OCI-M2 (cell line): Measurements from ENCODE around the gene UQCC2.

Source experiments
- DNase-seq: peaks from one replicate; lab custom pipeline; 2025; ENCODE audit not compliant: unreplicated experiment; lab: John Stamatoyannopoulos, UW

The UQCC2 gene

DNA sequence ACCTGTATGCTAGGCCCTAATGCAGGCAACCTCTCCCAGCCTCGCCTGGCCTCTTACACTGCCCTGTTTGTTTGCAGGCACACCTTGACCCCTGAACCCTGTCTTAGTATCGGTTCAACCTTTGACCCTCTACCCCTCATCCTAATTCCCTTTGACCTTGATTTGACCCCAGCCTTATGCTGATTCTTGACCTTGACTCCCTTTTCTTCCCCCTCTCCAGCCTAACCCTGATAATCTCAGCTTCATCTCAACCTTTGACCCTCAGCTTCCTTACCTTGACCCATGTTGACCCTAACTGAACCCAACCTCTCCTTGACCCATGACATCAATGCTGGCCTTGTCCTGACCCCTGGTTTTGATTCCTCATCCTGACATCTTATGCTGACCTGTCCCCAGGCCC is 33.8 kb downstream of the UQCC2 start:
- no peak for DNase-seq

DNA sequence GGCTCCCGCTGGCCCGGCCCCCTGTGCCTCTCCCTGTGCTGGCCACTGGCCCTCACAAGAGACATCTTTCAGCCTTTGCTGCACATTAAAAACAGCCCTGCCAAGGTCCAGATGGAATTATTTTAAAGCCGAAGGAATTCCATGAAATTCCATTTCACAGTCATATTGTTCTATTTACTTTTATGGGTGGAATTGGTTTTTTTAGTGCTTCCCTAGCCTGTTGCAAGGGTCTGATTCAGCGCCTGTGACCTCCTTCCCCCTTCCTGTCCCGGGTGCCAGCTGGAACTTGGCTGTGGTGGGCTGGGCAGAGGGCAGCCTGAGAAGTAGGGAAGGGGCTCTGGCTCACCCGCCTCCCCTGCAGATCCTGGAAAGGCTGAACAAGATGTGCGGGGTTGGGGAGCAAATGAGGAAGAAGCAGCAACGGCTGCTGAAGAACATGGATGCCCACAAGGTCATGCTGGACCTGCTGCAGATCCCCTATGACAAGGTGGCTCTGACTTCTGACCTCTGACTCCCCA is 34.3 kb downstream of the UQCC2 start:
- no peak for DNase-seq

DNA sequence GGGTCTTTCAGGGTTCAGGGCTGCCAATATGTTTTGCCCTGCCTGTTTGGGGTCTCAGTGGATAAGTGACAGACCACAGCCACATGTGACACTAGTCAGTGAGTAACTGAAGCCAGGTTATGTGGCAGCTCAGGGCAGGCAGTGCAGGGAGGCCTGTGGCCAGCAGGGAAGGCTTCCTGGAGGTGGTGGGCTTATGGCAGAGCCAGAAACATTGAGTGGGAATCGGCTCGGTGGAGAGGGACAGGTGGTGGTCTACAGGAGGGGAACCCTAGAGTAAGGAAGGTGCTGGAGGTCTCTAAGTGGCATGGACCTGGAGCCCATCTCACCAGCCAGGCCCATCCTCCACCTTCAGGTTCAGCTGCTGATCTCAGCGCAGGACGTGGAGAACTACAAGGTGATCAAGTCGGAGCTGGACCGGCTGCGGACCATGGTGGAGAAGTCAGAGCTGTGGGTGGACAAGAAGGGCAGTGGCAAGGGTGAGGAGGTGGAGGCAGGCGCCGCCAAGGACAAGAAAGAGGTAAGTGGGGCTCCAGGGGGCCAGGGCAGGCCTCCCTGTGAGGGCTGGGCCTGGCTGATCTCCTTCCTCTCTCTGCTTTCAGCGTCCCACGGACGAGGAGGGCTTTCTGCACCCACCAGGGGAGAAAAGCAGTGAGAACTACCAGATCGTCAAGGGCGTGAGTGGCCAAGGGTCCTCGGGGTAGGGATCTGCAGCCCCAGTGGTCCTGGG is 34.9 kb downstream of the UQCC2 start:
- no peak for DNase-seq

DNA sequence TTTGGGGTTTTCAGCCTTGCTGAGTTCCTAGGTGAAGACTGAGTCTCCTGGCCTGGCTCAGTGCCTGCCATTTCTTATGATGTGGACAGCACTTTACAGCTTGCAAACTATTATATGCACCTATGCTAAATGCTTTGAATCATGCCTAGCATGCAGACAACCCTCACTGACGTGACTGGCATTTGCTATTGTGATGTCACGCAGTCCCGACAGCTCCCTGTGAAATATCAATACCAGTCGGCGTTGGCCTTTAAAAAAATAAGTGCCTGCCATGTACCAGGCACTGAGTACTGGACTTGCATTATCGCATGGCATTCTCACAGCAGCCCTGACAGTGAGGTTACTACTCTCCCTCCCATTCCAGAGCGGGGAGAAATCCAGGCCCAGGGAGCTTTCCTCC is 35.5 kb downstream of the UQCC2 start:
- no peak for DNase-seq

DNA sequence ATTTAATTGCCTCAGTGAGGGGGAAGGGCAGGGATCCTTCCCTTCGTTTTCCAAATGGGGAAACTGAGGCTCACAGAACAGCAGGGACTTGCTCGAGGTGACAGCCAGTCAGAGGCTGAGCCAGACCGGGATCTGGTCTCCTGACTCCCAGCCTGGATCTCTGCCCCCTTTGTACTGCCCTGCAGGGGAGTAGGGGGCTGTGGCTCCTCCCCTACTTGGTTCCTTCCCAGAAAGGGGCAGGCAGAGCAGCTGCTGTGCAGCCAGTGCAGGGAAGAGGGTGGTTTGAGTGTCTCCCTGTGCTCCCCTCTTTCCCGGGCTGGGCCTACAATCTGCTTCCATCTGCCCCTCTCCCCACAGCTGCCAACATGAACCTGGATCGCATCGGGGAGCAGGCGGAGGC is 37.6 kb downstream of the UQCC2 start:
- DNase-seq = no peak

DNA sequence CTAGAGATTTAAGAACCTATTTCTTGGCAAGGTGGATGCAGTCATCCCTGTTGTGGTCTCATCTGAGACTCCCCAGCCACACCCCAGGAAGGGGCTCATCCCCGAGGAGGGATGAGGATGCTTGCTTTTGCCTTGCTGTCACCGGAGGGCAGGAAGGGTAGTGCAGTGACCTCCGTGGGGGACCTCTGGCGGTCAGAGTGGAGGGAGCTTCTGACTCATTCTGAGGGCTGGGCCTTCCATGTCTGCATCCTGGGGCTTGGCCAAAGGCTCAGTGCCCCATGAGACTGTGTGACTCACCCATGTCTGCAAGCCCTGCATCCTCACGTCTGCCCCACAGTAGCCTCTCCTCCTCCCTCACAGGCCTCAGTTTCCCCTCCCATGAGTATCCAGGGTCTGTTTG is 38.7 kb downstream of the UQCC2 start:
- no peak for DNase-seq

DNA sequence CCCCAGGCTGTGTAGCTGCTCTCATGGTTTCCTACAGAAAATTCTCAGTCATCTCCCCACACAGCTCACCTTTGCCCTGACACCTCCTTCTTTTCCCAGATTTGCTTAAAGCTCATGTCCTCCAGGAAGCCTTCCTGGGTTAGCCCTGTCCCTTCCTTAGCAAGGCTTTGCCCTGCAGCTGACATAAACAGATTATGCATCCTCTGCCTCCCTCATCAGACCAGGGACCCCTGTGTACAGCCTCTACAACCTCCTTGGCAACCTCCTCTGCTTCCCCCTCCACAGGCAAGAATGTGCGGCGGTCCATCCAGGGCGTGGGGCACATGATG is 39.8 kb downstream of the UQCC2 start:
- DNase-seq = no peak

DNA sequence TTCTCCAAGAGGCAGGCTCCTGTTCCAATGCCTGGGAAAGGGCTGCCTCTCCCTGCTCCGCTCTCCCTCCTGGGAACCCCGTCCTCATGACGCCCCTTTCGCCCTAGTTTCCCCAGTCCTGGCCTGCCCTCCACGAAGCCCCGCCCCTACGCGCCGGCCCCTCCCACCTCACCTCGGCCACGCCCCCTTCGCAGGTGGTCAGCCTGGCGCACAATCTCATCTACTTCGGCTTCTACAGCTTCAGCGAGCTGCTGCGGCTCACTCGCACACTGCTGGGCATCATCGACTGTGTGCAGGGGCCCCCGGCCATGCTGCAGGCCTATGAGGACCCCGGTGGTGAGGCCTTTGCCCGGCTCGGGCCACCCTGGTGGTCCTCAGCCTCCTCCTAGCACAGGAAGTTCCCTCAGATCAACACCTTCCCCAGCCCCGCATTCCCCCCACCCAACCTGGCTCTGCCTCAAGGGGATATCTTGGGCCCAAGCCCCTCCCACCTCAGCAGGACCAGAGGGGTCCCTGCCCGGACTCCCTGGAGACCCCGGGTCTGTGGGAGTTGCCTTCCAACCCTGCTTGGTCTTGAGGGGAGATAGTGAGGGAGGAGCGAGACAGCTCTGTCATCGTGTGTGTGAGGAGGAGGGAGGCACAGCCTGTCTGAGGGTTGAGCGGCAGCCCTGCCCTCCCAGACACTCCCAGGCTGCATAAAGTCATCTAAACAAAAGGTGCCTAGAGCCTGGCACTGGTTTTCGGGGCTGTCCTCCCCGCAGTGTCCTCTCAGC is 40.3 kb downstream of the UQCC2 start:
- no peak for DNase-seq

DNA sequence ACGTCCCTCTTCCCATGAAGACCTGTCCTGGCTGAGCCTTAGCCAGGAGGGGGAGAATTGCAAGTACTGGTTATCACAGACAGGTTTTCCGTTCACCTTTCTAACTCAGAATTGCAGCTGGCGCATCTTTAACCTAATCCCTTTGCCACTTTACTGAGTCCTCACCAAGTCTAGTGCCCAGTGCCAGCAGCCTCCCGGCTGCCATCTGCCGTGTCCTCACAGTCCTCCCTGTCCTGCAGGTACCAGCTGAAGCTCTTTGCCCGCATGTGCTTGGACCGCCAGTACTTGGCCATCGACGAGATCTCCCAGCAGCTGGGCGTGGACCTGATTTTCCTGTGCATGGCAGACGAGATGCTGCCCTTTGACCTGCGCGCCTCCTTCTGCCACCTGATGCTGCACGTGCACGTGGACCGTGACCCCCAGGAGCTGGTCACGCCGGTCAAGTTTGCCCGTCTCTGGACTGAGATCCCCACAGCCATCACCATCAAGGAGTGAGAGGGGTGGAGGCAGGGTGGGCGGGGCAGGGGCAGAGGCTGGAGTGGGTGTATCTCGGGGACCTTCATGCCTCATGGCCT is 41.3 kb downstream of the UQCC2 start:
- no peak for DNase-seq

DNA sequence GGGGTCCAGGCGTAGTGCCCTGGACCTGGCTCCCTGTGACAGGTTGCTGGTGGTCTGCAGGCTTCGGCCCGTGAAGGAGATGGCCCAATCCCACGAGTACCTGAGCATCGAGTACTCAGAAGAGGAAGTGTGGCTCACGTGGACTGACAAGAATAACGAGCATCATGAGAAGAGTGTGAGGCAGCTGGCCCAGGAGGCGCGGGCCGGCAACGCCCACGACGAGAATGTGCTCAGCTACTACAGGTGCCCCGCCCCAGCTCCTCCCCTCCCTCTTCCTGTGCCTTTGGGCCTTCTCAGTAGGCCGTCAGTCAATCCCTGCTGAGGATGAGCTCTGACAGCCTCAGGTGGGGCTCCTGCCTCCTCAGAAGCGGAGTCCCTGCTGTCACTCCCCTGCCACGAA is 42.6 kb downstream of the UQCC2 start:
- DNase-seq = no peak

DNA sequence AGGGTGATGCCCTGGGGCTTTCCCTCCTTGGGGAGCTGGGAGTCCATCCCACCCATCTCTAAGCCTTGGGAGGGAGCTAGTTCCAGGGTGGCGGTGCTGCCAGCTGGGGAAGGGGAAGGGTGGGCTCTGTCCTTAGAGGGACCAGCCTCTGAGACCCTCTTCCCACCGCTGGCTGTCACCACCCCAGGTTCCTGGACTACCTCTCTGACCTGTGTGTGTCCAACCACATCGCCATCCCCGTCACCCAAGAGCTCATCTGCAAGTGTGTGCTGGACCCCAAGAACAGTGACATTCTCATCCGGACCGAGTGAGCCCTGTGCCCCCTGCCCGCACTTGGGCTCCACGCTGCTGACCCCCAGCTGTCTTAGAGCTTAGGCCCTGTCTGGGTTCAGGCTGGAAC is 43.2 kb downstream of the UQCC2 start:
- no peak for DNase-seq

DNA sequence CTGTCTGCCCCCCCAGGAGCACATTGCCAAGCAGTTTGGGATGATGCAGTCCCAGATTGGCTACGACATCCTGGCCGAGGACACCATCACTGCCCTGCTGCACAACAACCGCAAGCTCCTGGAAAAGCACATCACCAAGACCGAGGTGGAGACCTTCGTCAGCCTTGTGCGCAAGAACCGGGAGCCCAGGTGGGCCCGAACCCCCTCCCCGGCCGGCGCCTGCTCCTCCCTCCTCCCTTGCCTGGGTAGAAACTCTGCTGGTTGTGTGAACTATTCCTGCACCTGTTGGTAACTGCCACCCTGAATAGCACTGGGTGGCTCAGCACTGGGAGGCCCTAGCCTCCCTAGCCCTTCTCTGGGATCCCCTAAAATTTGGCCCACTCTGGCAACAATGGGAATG is 43.7 kb downstream of the UQCC2 start:
- DNase-seq = no peak

DNA sequence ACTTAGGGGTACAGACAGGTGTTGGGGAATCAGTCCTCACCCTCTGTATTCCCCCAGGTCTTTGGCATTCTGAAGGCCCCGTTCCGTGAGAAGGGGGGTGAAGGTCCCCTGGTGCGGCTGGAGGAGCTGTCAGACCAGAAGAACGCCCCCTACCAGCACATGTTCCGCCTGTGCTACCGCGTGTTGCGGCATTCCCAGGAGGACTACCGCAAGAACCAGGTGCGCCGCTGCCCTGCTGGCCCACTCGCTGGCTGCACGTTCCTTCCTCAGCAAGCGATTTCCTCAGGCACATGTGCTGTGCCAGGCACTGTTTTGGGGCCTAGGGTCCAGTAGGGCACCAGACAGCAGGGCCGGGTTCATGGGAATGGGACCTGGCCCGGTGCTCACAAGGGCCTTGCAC is 44.4 kb downstream of the UQCC2 start:
- DNase-seq = no peak

DNA sequence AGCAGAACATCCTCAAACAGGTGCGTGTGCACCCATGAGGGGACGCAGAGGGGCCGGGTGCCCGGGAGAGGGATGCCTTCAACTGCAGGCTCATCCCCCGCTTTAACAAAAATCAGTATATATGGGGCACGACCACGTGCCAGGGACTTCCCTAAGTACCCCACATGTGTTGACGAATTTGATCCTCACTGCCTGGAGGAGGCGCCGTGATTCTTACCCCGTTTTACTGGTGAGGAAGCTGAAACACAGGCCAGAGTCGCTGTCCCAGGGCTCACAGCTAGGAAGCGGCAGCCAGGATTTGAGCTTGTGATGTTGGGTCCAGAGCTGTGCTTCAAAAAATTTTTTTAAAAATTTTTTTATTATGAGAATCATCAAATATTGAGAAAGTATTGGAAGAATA is 45.5 kb downstream of the UQCC2 start:
- no peak for DNase-seq

DNA sequence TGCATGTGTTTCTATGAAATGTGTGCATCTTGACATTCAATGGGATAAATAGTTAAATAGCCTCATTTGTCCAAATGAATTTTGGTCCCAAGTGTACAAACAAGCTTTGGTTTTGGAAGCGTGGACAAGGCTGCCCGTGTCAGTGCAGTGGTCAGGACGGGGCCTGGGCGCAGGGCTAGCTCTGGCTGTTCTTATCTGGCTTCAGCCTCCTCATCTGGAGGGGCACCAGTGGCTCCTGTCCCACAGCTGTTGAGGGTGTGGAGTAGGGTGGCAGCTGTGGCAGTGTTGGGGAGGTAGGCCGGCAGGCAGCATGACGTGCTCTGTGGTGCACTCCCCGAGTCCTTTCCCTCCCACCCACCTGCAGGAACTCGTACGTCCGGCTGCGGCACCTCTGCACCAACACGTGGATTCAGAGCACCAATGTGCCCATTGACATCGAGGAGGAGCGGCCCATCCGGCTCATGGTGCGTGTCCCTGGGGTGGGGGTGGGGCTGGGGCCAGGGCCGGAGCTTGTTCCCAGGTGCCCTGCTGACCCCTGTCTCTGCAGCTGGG is 46.9 kb downstream of the UQCC2 start:
- DNase-seq = no peak

DNA sequence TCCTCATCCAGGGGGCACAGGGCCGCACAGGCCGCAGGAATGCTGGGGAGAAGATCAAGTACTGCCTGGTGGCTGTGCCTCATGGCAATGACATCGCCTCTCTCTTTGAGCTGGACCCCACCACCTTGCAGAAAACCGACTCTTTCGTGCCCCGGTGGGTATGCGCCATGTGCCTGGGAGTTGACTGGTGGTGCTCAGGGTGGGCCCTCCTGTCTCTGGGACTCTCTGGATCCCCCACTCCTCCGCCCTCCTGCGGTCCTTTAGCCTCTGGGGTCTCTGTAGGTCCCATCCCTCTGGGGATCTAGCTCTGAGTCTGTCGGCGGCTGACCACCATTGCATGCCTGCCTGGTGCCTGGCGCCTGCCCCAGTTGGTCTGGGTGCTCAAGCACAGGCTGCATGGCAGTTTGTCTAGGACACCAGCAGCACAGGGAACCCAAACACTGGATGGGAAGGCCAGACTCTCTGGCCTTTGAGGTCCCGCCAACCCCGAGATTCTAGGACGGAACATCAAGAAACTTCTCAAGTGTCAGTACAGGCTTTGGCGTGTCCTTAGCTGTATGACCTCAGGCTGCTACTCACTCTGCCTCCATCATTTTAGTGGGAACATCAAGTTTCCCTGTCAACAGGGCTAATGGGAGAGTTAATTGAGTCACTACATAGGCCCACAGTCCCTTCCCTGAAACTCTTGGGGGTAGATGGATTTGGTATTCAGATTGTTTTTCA is 47.6 kb downstream of the UQCC2 start:
- DNase-seq = no peak

DNA sequence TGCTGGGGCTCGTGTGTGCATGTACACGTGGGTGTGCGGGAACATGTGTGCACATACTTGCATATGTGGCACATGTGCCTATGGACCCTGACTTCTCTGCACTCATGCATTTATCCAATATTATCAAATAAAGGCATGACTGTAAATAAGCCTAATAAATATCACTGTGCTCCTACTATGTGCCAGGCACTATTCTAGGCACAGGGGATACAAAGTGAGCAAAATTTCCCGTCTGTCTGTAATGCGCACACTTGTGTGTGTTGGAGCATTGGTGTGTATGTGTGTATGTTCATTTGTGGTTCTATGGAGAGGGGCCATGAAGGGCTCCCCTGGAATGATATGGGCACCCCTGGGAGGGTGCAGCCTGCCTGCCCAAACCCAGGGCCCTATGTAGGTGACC is 48.5 kb downstream of the UQCC2 start:
- DNase-seq = no peak

DNA sequence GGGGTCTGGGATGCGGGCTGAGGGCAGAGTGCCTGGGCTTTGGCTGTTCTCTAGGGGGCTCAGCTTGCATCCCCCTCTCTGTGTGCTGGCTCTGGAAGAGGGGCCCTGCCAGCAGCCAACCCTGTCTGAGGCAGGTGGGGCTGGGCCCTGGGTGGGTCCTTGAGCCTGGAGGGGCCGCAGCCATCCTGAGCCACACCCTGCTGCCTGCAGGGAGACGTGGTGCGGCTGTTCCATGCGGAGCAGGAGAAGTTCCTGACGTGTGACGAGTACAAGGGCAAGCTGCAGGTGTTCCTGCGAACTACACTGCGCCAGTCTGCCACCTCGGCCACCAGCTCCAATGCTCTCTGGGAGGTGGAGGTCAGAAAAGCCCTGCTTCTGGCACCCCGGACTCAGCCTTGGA is 49.2 kb downstream of the UQCC2 start:
- no peak for DNase-seq

DNA sequence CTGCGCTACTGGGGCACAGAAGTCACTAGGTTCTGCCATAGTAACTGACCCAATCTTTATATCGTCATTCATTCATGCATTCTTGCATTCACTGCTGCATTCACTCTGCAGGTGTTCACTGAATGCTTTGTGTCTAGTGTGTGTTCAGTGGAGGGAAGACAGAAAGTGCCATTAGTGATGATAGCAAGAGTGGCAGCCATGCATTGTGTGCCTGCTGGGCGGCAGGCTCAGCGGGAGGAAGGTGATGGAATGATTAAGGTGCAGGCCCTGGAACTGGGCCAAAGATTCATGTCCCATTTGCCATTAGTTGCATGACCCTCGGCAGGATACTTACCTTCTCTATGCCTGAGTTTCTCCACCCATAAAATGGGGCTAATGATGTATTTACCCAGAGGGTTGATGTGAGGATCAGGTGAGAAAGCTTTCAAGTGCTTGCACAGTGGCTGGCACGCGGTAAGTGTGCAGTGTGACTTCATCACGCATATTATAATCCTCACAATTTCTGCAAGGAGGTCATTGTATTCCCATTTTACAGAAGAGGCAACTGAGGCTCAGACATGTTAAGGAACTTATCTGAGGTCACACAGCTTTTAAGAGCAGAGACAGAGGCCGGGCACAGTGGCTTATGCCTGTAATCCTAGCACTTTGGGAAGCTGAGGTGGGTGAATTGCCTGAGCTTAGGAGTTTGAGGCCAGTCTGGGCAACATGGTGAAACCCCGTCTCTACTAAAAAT is 50.2 kb downstream of the UQCC2 start:
- DNase-seq = no peak

DNA sequence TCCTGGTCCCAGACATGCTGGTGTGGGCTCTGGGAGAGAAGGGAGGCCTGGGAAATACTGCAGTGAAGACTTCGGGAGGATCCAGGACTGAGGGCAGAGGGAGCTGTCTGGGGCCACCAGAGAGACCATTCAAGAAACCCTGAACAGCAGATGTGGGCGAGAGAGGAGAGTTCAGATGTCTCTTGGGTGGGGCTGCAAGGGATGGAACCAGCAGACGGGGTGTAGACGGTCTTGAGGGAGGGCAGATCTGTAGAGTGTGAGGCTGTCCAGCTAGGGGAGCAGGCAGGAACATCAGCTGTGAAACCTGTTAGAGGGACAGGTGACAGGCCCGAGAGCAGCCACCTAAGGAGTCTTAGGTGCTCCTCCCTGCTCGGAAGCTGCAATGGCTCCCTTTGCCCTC is 51.5 kb downstream of the UQCC2 start:
- DNase-seq = no peak
